ENCODE data around the gene CIAPIN1. TPM values are rescaled to one million over a fixed set of nuclear protein-coding genes. Genes with fewer than 3 reads are reported as not detected.
A peak's percentile ranks its signal among the peaks of the same experiment; 100 is the strongest.

The CIAPIN1 gene
- polyA plus RNA-seq, 3 donors: 24.0 to 46.5 (median 42.1) TPM

DNA sequence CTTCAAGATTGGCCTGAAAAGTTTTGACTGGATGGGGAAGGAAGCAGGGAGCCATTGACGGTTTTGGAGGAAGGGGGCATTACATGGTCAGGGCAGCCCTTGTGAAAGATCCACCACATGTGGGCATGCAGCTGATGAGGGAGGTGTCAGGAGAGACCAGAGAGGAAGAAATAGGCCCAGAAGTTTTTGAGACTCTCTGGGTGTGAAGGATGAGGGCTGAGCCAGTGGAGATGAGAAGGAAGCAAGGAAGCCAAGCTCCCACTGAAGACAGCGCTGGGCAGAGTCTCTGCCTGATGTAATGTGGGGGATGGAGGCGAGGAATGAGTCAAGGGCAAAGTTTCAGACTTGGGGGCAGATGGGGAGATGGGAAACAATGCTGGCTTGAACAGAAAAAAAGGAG lies 42.1 kb downstream of the CIAPIN1 start:
- Mint-ChIP-seq H3K4me3 (peak overlapping the region in 1 of 2 donors; percentile 33), H3K27ac (no peak overlapping the region), H3K9me3 (peaks cover 0 to 4% (median 0%) of the 10 kb centered on the region in 7 donors), H3K4me1 (peaks cover 10% of the 10 kb centered on the region), H3K36me3 (no peaks in the 10 kb centered on the region), H3K27me3 (ENCODE audit: low read depth in 3 of 3) (peaks cover 6 to 19% (median 18%) of the 10 kb centered on the region in 3 donors)
- intact Hi-C loops (cut with micrococcal nuclease): no loop called here
- no peaks in the 10 kb centered on the region for H3K79me2 ChIP-seq (ENCODE audit: insufficient read depth, low read length)
- no peak overlapping the region for H3K4me3 ChIP-seq (replicated peaks in 1 of 3; ENCODE audit: low read depth in 2 of 3, low read length in 3 of 3)
- H2AFZ ChIP-seq (ENCODE audit: insufficient read depth, low read depth, low read length, poor library complexity, severe bottlenecking): no peak overlapping the region
- H3K27ac ChIP-seq (ENCODE audit: low read depth in 1 of 2, low read length in 2 of 2): no peak overlapping the region
- no peaks in the 10 kb centered on the region for H3K36me3 ChIP-seq (replicated peaks in 1 of 2; ENCODE audit: control insufficient read depth in 1 of 2, insufficient read depth in 2 of 2, low read length in 2 of 2)
- H3K4me2 ChIP-seq (replicated peaks; ENCODE audit: extremely low read depth, low read length, poor library complexity, severe bottlenecking): no peak overlapping the region
- H3K27me3 ChIP-seq (ENCODE audit: control insufficient read depth in 2 of 2, insufficient read depth in 2 of 2, low read length in 2 of 2): peaks cover 0 to 3% of the 10 kb centered on the region in 2 donors
- 58% methylated on average over 3 of the region's 3 CpGs for WGBS (ENCODE audit: insufficient coverage)
- no peaks in the 10 kb centered on the region for H3K9me3 ChIP-seq (replicated peaks in 1 of 2; ENCODE audit: control insufficient read depth in 1 of 2, insufficient read depth in 1 of 2, low read length in 2 of 2)
- H4K20me1 ChIP-seq (ENCODE audit: insufficient read depth, low read length): no peaks in the 10 kb centered on the region
- TF ChIP-seq, protein P1, sequence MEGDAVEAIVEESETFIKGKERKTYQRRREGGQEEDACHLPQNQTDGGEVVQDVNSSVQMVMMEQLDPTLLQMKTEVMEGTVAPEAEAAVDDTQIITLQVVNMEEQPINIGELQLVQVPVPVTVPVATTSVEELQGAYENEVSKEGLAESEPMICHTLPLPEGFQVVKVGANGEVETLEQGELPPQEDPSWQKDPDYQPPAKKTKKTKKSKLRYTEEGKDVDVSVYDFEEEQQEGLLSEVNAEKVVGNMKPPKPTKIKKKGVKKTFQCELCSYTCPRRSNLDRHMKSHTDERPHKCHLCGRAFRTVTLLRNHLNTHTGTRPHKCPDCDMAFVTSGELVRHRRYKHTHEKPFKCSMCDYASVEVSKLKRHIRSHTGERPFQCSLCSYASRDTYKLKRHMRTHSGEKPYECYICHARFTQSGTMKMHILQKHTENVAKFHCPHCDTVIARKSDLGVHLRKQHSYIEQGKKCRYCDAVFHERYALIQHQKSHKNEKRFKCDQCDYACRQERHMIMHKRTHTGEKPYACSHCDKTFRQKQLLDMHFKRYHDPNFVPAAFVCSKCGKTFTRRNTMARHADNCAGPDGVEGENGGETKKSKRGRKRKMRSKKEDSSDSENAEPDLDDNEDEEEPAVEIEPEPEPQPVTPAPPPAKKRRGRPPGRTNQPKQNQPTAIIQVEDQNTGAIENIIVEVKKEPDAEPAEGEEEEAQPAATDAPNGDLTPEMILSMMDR (IDR thresholded peaks at IDR 0.05): no peak
- no peak overlapping the region for H3K9ac ChIP-seq (ENCODE audit: insufficient read depth, low read length, poor library complexity, severe bottlenecking)
- DNase-seq: no peak
- H3K4me1 ChIP-seq (ENCODE audit: control insufficient read depth in 1 of 2, insufficient read depth in 2 of 2, low read length in 2 of 2): peaks cover 17 to 25% of the 10 kb centered on the region in 2 donors

DNA sequence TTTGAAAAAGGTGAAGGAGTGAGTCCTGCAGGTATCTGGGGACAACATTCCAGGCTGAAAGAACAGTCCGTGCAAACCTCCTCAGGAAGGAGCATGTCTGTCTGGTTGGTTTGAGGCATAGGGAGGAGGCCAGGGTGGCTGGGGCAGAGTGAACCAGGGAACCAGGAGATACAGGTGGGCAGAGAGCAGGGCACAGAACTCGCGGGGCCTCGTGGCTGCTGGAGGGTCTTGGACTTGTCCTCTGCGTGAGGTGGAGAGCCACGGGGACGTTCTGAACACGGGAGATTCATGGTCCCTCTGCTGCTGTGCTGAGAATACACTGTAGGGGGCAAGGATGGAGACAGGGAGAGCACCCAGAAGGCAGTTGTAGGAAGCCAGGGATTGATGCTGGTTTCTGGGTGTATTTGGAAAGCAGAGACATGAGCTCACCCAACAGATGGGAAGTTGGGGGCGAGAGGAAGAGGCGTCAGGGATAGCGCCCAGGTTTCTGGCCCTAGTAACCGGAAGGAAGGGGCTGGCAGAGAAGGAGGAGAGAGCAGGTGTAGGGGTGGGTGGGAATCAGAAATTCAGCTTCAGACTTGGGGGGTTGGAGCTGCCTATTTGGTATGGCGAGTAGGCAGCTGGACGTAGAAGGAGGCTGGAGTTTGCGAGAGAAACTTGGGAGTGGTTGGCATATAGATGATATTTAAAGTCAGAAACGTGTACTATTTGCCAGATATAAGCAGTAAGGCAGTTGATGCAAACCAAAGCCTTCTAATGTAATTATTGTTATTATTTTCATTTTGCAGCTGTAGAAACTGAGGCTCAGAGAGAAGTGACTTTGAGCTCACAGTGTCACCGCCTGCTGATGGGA lies 43.0 kb downstream of the CIAPIN1 start, which contains the start of gene CCL17:
Gene CCL17, plus strand, starts transcription at position 803 of the 853 bp plus-strand sequence. CDS start 9,166 bp downstream, outside the sequence.
- no peak for DNase-seq
- H3K4me1 Mint-ChIP-seq: peaks cover 5% of the 10 kb centered on the region
- H3K9me3 Mint-ChIP-seq: peaks cover 0 to 6% (median 3%) of the 10 kb centered on the region in 7 donors
- H3K27me3 Mint-ChIP-seq (ENCODE audit: low read depth in 3 of 3): peaks cover 6 to 19% (median 18%) of the 10 kb centered on the region in 3 donors
- intact Hi-C loops (cut with micrococcal nuclease): no loop called here
- H3K27ac Mint-ChIP-seq: peak within 1 kb of the TSS in 2 of 7 donors; percentile 47 to 81
- WGBS (ENCODE audit: insufficient coverage): 75% methylated on average over 15 of the region's 17 CpGs
- Histone ChIP-seq H3K4me2 (replicated peaks; ENCODE audit: extremely low read depth, low read length, poor library complexity, severe bottlenecking) (no peak within 1 kb of the TSS), H3K9me3 (replicated peaks in 1 of 2; ENCODE audit: control insufficient read depth in 1 of 2, insufficient read depth in 1 of 2, low read length in 2 of 2) (no peaks in the 10 kb centered on the region), H3K9ac (ENCODE audit: insufficient read depth, low read length, poor library complexity, severe bottlenecking) (no peak within 1 kb of the TSS), H3K36me3 (replicated peaks in 1 of 2; ENCODE audit: control insufficient read depth in 1 of 2, insufficient read depth in 2 of 2, low read length in 2 of 2) (no peaks in the 10 kb centered on the region), H3K27ac (ENCODE audit: low read depth in 1 of 2, low read length in 2 of 2) (no peak within 1 kb of the TSS), H3K79me2 (ENCODE audit: insufficient read depth, low read length) (no peaks in the 10 kb centered on the region), H2AFZ (ENCODE audit: insufficient read depth, low read depth, low read length, poor library complexity, severe bottlenecking) (no peak within 1 kb of the TSS), H4K20me1 (ENCODE audit: insufficient read depth, low read length) (no peaks in the 10 kb centered on the region), H3K27me3 (ENCODE audit: control insufficient read depth in 2 of 2, insufficient read depth in 2 of 2, low read length in 2 of 2) (peaks cover 0 to 3% of the 10 kb centered on the region in 2 donors), H3K4me1 (ENCODE audit: control insufficient read depth in 1 of 2, insufficient read depth in 2 of 2, low read length in 2 of 2) (peaks cover 13 to 17% of the 10 kb centered on the region in 2 donors), H3K4me3 (replicated peaks in 1 of 3; ENCODE audit: low read depth in 2 of 3, low read length in 3 of 3) (no peak within 1 kb of the TSS)
- no peaks in the 10 kb centered on the region for H3K36me3 Mint-ChIP-seq
- H3K4me3 Mint-ChIP-seq: peak within 1 kb of the TSS in 1 of 2 donors; percentile 33
- TF ChIP-seq, protein P1 (IDR thresholded peaks at IDR 0.05): no peak

Measured in CD14-positive monocyte (primary cell).